ENCODE measurements around the gene TNKS2.
"Not testable (repeated sequence)": the region's sequence is repeated elsewhere in the genome, so short reads cannot be mapped to it uniquely, and the experiment has no call there.

The TNKS2 gene

GRCh38 chr10:91865562-91866081, 67.4 kb downstream of the TNKS2 start:
- no peak for DNase-seq (ENCODE audit: low read depth)

DNA sequence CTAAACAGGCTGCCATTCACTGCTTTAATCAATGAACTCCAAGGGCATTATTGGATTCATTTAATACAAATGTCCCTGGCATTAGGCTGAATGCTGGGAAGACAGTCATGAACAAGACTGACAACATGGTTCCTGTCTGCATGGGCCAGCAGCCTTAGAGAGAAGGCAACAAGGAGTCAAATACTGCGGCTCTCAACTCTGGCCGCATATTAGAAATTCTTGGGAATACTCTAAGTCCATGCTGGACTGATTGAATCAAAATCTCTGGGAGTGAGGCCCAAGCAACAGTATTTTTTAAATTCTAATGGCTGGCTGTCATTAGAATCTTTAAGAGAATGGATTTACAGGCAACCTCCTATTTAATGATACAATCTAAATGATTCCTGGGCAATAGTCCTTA, 76.9 kb downstream of the TNKS2 start:
- no peak for DNase-seq (ENCODE audit: low read depth)

DNA sequence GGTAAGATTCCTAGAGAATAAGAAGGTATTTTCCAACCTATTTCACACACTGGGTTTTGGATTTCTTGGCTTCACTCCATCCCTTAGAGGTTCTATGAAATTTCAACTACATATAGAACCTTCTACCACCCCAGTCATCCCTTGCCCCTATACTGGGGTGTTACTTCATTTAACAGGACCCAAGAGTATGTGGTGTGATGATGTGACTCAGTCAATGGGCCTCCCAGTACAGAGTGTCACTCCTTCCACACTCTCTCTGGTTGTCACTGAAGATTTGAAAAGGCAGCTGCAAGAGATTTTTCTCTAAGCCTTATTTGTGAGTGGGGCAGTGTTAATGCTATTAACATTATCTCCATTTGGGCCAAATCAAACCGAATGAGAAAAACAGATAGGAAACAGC, 77.6 kb downstream of the TNKS2 start:
- DNase-seq (ENCODE audit: low read depth), result no peak

DNA sequence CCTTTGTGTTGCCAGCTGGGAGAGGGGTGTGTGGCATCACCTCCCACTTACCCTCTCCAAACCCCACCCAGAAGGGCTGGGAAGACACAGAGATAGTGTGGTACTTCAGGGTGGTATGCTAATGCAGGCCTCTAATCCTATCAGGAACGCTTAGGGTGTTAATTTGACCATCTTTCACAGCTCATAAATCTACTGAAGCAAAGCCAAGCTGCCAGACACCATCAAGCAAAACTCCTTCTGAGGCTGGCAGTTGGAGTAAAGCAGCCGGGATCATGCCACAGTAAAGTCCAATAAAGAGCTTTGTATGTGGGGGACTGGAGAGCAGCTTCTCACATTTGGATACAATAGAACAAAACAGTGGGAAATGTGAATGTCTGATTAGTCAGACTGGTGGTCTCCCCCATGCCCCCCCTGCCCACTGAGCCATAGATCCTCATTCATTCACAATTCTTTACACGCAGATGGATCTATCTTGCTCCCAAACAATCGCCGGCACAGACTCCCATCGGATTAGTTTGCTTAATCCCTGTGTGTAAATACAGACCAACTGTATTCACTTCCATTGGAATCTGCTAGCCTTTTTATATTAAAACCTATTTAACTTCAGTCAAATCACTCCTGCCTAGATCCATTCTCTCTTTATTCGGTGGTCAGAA, 81.4 kb downstream of the TNKS2 start:
- no peak for DNase-seq (ENCODE audit: low read depth)

GRCh38 chr10:91880310-91880709, 82.1 kb downstream of the TNKS2 start:
- no peak for DNase-seq (ENCODE audit: low read depth)

DNA sequence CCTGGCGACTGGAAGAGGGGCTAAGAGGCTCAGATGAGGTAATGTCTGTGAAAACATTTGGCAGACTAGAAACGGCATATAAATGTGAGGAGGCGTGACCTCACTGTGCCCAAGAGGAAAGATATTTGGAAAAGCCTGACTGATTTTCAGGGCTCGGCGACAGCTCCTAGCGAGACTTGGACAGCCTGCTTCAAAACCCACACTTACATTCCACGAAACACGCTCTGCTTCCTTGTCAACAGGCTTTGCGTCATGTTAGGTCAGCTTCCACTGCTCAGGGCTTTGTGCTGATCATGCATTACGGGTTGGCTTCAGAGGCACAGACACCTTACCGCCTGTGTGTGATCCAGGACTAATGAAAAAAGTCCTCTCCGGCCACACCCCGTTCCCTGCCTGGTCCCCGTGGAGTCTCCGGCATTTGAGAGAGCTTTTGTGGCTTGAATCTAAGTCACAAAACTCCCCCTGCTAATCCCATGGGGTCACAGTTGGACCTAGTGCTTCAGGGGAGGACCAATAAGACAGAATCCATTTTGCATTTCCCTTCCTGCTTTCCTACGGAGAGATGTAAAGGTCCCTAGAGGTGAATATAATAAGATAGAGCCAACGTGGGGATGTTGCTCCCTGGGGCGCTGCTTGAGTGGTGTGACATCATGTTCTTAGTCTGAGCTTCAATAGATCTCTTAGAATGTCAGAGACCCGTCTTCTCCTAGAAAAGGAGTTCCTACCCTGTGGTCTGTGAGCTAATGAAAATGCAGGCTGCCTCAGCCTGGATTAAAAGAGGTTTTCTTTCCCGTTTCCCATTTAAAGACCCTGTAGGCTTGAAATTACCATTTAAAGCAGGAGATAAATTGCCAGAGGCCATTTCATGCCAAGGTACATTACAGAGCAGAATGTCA, 85.6 kb downstream of the TNKS2 start:
- DNase-seq (ENCODE audit: low read depth), result no peak

GRCh38 chr10:91884536-91884935, 86.3 kb downstream of the TNKS2 start:
- DNase-seq (ENCODE audit: low read depth), result no peak

DNA sequence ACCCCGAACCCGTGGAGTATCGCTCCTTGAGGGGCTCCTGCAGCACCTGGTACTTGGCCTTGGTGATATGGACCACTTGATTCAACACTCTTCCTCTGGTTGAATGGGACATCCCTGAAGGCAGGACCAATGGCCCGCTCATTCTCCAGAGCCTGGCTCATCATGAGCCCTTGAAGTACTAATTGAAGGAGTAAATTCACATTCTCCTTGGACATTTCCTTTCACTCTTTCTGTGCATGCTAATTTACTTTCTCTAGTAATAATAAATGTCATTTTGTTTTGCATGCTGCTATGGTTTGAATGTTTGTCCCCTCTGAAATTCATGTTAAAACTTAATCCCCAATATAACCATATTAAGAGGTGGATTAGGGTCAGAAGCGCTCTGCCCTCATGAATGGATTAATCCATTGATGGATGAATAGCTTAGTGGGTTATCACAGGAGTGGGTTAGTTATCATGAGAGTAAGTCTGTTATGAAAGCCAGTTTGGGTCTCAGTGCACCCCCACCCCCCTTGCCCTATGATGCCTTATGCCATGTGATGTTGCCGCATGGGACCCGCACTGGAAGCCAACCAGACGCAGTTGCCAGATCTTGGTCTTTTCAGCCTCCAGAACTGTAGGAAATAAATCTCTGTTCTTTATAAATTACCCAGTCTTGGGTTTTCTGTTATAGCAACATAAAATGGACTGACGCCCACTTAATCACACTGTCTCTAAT, 87.3 kb downstream of the TNKS2 start:
- no peak for DNase-seq (ENCODE audit: low read depth)

GRCh38 chr10:91886954-91887271, 88.7 kb downstream of the TNKS2 start:
- no peak for DNase-seq (ENCODE audit: low read depth)

GRCh38 chr10:91887272-91888076, 89.2 kb downstream of the TNKS2 start:
- DNase-seq (ENCODE audit: low read depth), result no peak

GRCh38 chr10:91891125-91892001, 93.1 kb downstream of the TNKS2 start:
- DNase-seq (ENCODE audit: low read depth), result no peak

GRCh38 chr10:91893051-91893450, 94.8 kb downstream of the TNKS2 start:
- no peak for DNase-seq (ENCODE audit: low read depth)

- not testable (repeated sequence) for DNase-seq (ENCODE audit: low read depth)
These were observed 96.0 kb downstream of the TNKS2 start for GRCh38 chr10:91894261-91894685.

GRCh38 chr10:91896212-91896756, 98.1 kb downstream of the TNKS2 start:
- no peak for DNase-seq (ENCODE audit: low read depth)

- DNase-seq (ENCODE audit: low read depth), result no peak
These were observed 99.2 kb downstream of the TNKS2 start for GRCh38 chr10:91897421-91897820.

DNA sequence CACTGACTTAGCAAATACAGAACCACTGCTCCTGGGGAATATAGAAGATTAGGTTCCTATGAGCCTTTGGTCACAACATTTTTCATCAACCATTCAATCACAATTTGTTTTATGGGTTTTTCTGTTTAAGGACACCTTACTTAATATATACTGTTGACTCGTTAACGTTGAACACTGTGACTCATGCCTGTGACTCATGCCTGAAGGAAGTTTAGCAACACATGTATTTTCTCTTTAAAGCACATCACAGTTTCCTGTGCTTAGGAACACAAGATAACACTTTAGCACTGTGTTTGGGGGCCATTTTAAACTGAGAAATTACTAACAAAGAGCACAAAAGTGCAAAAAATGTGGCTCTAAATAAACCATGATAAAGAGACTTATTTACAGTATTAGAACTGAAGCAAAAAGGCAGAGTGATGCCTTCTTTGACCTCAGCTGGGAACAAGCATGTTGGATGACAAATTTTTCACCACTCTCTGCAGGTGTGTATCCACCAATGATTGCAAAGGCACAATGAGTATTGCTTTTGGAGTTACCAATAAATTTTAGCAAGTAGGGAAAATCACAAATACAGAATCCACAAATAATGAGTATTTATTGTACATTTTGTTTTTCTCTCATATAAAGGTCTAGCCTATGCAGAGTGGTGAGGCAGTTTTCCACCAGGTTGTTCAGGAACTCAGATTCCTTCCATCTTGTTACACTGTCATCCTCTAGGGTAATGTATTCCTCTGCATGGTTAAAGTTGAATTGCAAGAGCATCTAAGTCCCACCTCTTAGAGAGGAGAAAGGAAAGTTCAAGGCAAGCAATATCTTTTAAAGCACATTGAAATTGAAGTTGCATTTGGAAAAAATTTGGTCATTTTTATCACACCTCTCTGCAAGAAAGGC, 103.8 kb downstream of the TNKS2 start:
- no peak for DNase-seq (ENCODE audit: low read depth)

- no peak for DNase-seq (ENCODE audit: low read depth)
These were observed 108.9 kb downstream of the TNKS2 start for GRCh38 chr10:91907033-91907594.

DNA sequence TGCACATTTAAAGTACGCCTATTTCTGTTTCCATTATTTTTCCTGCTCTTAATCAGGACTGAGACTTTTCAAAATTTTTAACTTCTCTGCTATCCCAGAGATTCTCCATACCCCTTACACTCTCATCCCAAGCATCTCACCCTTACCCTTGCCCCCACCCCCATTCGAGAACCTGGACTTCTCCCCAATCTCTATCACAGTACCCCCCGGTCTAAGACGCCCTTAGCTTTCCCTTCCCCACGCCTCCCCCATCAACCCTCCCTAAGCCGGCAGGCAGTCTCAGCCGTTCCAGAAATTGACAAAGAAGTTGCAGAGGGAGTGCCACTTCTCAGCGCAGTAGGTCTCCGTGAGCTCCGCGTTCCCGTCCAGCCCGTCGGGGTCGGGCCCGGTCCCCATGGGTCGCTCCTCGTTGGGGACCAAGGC, 109.7 kb downstream of the TNKS2 start:
- DNase-seq (ENCODE audit: low read depth), result no peak
